IMR-90 (cell line): Measurements from ENCODE around the gene USP5. TPM values are rescaled to one million over a fixed set of nuclear protein-coding genes. Genes with fewer than 3 reads are reported as not detected.

Experiments used
- ATAC-seq: fragments of 200-7000 bp; cut with Tn5 transposase; 2 replicates; pipeline ENCODE4 v1.9.1; 2020; ENCODE audit warnings: low read depth, mild to moderate bottlenecking, moderate library complexity
- BruUV-seq: library from RNA; stranded (reverse); fragments of 400-500 nt; replicated peaks from 2 replicates; lab custom pipeline; 2021; lab: Mats Ljungman, UMichigan
- CTCF ChIA-PET: fragments of 300-600 bp; formaldehyde crosslinking; extraction: SDS; loops from one replicate; lab custom pipeline; 2021; ENCODE audit warnings: antibody characterized with exemption; lab: Yijun Ruan, JAX
- POLR2A ChIA-PET: fragments of 300-600 bp; sonication (Branson Sonifier 250); formaldehyde crosslinking; loops from one replicate; lab custom pipeline; 2022; ENCODE audit warnings: antibody characterized with exemption; ENCODE audit not compliant: unreplicated experiment; lab: Charles Lee
- DNase-seq: peaks from one replicate; pipeline ENCODE4 v3.0.0; 2013
- H2AFZ ChIP-seq: replicated peaks from 2 replicates; pipeline ENCODE3; 2013; ENCODE audit warnings: low read length, mild to moderate bottlenecking; ENCODE audit not compliant: poor library complexity
- H2AK5ac ChIP-seq: 2 replicates; pipeline ENCODE4 v1.6.1; 2013; ENCODE audit warnings: low read depth, low read length, inconsistent platforms
- H2AK9ac ChIP-seq: replicated peaks from 2 replicates; pipeline ENCODE3; 2013; ENCODE audit warnings: mild to moderate bottlenecking, low read depth, low read length, moderate library complexity; ENCODE audit not compliant: poor library complexity
- H2BK120ac ChIP-seq: 2 replicates; pipeline ENCODE4 v1.6.1; 2013; ENCODE audit warnings: low read depth, low read length, inconsistent platforms
- H2BK15ac ChIP-seq: 3 replicates; pipeline ENCODE4 v1.6.1; 2013; ENCODE audit warnings: low read depth, low read length, inconsistent platforms
- H2BK20ac ChIP-seq: 2 replicates; pipeline ENCODE4 v1.6.1; 2013; ENCODE audit warnings: low read depth, mild to moderate bottlenecking, inconsistent platforms, low read length, moderate library complexity
- H2BK5ac ChIP-seq: 2 replicates; pipeline ENCODE4 v1.6.1; 2013; ENCODE audit warnings: mild to moderate bottlenecking, low read depth, low read length, inconsistent platforms; ENCODE audit not compliant: poor library complexity, severe bottlenecking
- H3K14ac ChIP-seq: replicated peaks from 2 replicates; pipeline ENCODE4 v1.6.1; 2013; ENCODE audit warnings: low read depth, low read length, inconsistent platforms
- H3K18ac ChIP-seq: 2 replicates; pipeline ENCODE4 v1.6.1; 2013; ENCODE audit warnings: low read depth, low read length, control low read depth
- H3K23ac ChIP-seq: 2 replicates; pipeline ENCODE4 v1.6.1; 2013; ENCODE audit warnings: low read depth, low read length, inconsistent platforms
- H3K27ac ChIP-seq: 2 replicates; pipeline ENCODE4 v1.5.1; 2013; ENCODE audit warnings: mild to moderate bottlenecking, control low read depth, low read length; ENCODE audit not compliant: insufficient read depth
- H3K27me3 ChIP-seq: 2 replicates; pipeline ENCODE4 v1.6.1; 2013; ENCODE audit warnings: low read length; ENCODE audit not compliant: control insufficient read depth, insufficient read depth
- H3K36me3 ChIP-seq: 2 replicates; pipeline ENCODE4 v1.6.1; 2013; ENCODE audit warnings: low read length, mixed read lengths; ENCODE audit not compliant: control insufficient read depth, insufficient read depth
- H3K4ac ChIP-seq: 2 replicates; pipeline ENCODE4 v1.6.1; 2013; ENCODE audit warnings: low read depth, low read length, inconsistent platforms
- H3K4me1 ChIP-seq: 2 replicates; pipeline ENCODE4 v1.6.1; 2013; ENCODE audit warnings: low read length, mixed read lengths; ENCODE audit not compliant: control insufficient read depth, insufficient read depth
- H3K4me2 ChIP-seq: 2 replicates; pipeline ENCODE4 v1.6.1; 2013; ENCODE audit warnings: low read depth, mild to moderate bottlenecking, control low read depth, low read length, moderate library complexity
- H3K4me3 ChIP-seq: 2 replicates; pipeline ENCODE4 v1.5.1; 2013; ENCODE audit warnings: low read depth, mild to moderate bottlenecking, control low read depth, low read length, moderate library complexity; ENCODE audit not compliant: insufficient read depth
- H3K56ac ChIP-seq: 2 replicates; pipeline ENCODE4 v1.6.1; 2013; ENCODE audit warnings: low read length, inconsistent platforms; ENCODE audit not compliant: insufficient read depth; ENCODE audit errors: extremely low read depth
- H3K79me1 ChIP-seq, 2 experiments: 2 replicates each; pipeline ENCODE4 v1.6.1; 2013; ENCODE audit warnings: low read length in 2 of 2, inconsistent platforms in 1 of 2, low read depth in 1 of 2
- H3K9ac ChIP-seq: 2 replicates; pipeline ENCODE4 v1.6.1; 2013; ENCODE audit warnings: low read depth, low read length, control low read depth
- H3K9me1 ChIP-seq: 2 replicates; pipeline ENCODE4 v1.6.1; 2013; ENCODE audit warnings: low read length, inconsistent platforms; ENCODE audit not compliant: insufficient read depth
- H3K9me3 ChIP-seq: 2 replicates; pipeline ENCODE4 v1.6.1; 2013; ENCODE audit warnings: low read length; ENCODE audit not compliant: control insufficient read depth, insufficient read depth
- H4K20me1 ChIP-seq: 2 replicates; pipeline ENCODE4 v1.6.1; 2013; ENCODE audit warnings: low read length, inconsistent platforms; ENCODE audit not compliant: insufficient read depth
- H4K5ac ChIP-seq: 2 replicates; pipeline ENCODE4 v1.6.1; 2013; ENCODE audit warnings: mild to moderate bottlenecking, low read depth, low read length, control low read depth
- H4K8ac ChIP-seq, 2 experiments: 2 replicates each; pipeline ENCODE4 v1.6.1; 2013; ENCODE audit warnings: low read depth in 2 of 2, low read length in 2 of 2, control low read depth in 1 of 2, inconsistent platforms in 1 of 2
- H4K91ac ChIP-seq: 2 replicates; pipeline ENCODE4 v1.6.1; 2013; ENCODE audit warnings: low read depth, low read length, inconsistent platforms; ENCODE audit not compliant: insufficient read depth
- BHLHE40 ChIP-seq: fragments of 150-350 bp; IDR thresholded peaks from 2 replicates; pipeline ENCODE4 v1.6.1; 2016; ENCODE audit warnings: mild to moderate bottlenecking, low read depth, low read length
- CEBPB ChIP-seq: IDR thresholded peaks from 2 replicates; pipeline ENCODE4 v1.6.1; 2012; ENCODE audit warnings: low read depth, low read length, improper control_type of control experiment
- CHD1 ChIP-seq: IDR thresholded peaks from 2 replicates; pipeline ENCODE4 v1.6.1; 2012; ENCODE audit warnings: low read depth, low read length, improper control_type of control experiment
- FOS ChIP-seq: fragments of 150-350 bp; IDR thresholded peaks from 2 replicates; pipeline ENCODE4 v1.6.1; 2016; ENCODE audit warnings: low read depth, low read length
- MAZ ChIP-seq: IDR thresholded peaks from 2 replicates; pipeline ENCODE4 v1.6.1; 2012; ENCODE audit warnings: low read depth, mild to moderate bottlenecking, low read length, improper control_type of control experiment, moderate library complexity, borderline replicate concordance
- MXI1 ChIP-seq: IDR thresholded peaks from 2 replicates; pipeline ENCODE4 v1.6.1; 2012; ENCODE audit warnings: low read depth, mild to moderate bottlenecking, low read length, moderate library complexity, borderline replicate concordance
- NFE2L2 ChIP-seq: fragments of 150-350 bp; IDR thresholded peaks from 2 replicates; pipeline ENCODE4 v1.6.1; 2016; ENCODE audit warnings: low read depth, mild to moderate bottlenecking, low read length
- POLR2A ChIP-seq: IDR thresholded peaks from 2 replicates; pipeline ENCODE4 v1.6.1; 2012; ENCODE audit warnings: mild to moderate bottlenecking, low read depth, low read length
- RAD21 ChIP-seq: IDR thresholded peaks from 2 replicates; pipeline ENCODE4 v1.6.1; 2012; ENCODE audit warnings: low read length, improper control_type of control experiment
- RCOR1 ChIP-seq: IDR thresholded peaks from 2 replicates; pipeline ENCODE4 v1.6.1; 2012; ENCODE audit warnings: mild to moderate bottlenecking, low read length, improper control_type of control experiment; ENCODE audit not compliant: insufficient replicate concordance
- RFX5 ChIP-seq: IDR thresholded peaks from 2 replicates; pipeline ENCODE4 v1.8.0; 2012; ENCODE audit warnings: low read depth, mild to moderate bottlenecking, low read length, moderate library complexity
- SMC3 ChIP-seq: fragments of 150-350 bp; IDR thresholded peaks from 2 replicates; pipeline ENCODE4 v1.6.1; 2016; ENCODE audit warnings: low read depth, mild to moderate bottlenecking, antibody characterized with exemption, low read length, moderate library complexity
- WGBS, 2 experiments: methylation state at CpG; one replicate each; pipeline versions ENCODE4 v1.1.5 to v1.1.7; 2013; ENCODE audit warnings: missing lambda C conversion rate in 2 of 2; ENCODE audit not compliant: insufficient read length in 1 of 2; ENCODE audit errors: extremely low coverage in 2 of 2; 5-methylcytosine and 5-hydroxymethylcytosine counted together
- dilution Hi-C: fragments of 300-500 bp; cut with HindIII; formaldehyde crosslinking; loops from one replicate; pipeline ENCODE4 v1.14.3; 2018; ENCODE audit warnings: low sequenced_read_pairs; ENCODE audit not compliant: unreplicated experiment
- in situ Hi-C: fragments of 300-500 bp; cut with MboI; formaldehyde crosslinking; loops from 3 replicates; pipeline ENCODE4 v1.14.3; 2019; ENCODE audit warnings: low sequenced_read_pairs, inconsistent platforms, mixed read lengths
- intact Hi-C: fragments of 100-400 bp; cut with micrococcal nuclease; formaldehyde crosslinking; loops from 2 replicates; pipeline ENCODE4 v1.10.0; 2022
- polyA plus RNA-seq, 3 experiments: library from polyadenylated mRNA; depleted of rRNA; stranded (reverse); fragments of >200 nt; gene quantifications; 2 replicates each; pipeline ENCODE4 v1.2.3, GENCODE V29; 2012; ENCODE audit warnings: low replicate concordance in 1 of 3
- total RNA-seq: library from RNA; depleted of rRNA; stranded (reverse); fragments of >200 nt; gene quantifications from 2 replicates; pipeline ENCODE4 v1.2.3, GENCODE V29; 2012
- TF ChIP-seq, protein P1 (sequence below): conservative IDR thresholded peaks from 2 replicates; pipeline ENCODE4 v1.5.1; 2012; ENCODE audit warnings: mild to moderate bottlenecking, low read depth, low read length, improper control_type of control experiment

Gene USP5
- total and polyA plus RNA-seq, 2 of the 4 experiments (the other 2 are of a cell fraction), result 69.7 to 125 TPM

DNA sequence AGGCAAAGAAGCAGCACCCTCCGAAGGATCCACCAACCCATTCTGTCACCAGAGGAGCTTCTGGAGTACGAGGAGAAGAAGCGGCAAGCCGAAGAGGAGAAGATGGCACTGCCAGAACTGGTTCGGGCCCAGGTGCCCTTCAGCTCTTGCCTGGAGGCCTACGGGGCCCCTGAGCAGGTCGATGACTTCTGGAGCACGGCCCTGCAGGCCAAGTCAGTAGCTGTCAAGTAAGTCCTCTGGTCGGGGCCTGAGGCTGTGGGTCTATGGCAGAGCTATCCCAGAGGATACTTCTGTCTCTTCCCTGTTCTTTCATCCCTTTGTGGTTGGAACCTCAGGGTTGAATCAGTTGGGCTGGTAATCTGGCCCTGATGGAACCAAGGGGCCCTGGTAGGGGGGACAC lies 9.4 kb downstream of the USP5 start:
- H4K5ac ChIP-seq, result no peak overlapping the region
- no peak for TF ChIP-seq FOS
- no peak for TF ChIP-seq POLR2A
- TF ChIP-seq CEBPB, result no peak
- no peak for TF ChIP-seq NFE2L2
- no peak for TF ChIP-seq MXI1
- TF ChIP-seq SMC3, result no peak
- TF ChIP-seq, protein P1, sequence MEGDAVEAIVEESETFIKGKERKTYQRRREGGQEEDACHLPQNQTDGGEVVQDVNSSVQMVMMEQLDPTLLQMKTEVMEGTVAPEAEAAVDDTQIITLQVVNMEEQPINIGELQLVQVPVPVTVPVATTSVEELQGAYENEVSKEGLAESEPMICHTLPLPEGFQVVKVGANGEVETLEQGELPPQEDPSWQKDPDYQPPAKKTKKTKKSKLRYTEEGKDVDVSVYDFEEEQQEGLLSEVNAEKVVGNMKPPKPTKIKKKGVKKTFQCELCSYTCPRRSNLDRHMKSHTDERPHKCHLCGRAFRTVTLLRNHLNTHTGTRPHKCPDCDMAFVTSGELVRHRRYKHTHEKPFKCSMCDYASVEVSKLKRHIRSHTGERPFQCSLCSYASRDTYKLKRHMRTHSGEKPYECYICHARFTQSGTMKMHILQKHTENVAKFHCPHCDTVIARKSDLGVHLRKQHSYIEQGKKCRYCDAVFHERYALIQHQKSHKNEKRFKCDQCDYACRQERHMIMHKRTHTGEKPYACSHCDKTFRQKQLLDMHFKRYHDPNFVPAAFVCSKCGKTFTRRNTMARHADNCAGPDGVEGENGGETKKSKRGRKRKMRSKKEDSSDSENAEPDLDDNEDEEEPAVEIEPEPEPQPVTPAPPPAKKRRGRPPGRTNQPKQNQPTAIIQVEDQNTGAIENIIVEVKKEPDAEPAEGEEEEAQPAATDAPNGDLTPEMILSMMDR, result no peak
- no peak for TF ChIP-seq BHLHE40
- no peak for TF ChIP-seq RFX5
- no peak for TF ChIP-seq MAZ
- no peak for TF ChIP-seq RAD21
- TF ChIP-seq CHD1, result no peak
- no peak for TF ChIP-seq RCOR1
- H2BK15ac ChIP-seq, result no peak overlapping the region
- intact Hi-C loops, result no loop called here
- H3K9me3 ChIP-seq, result no peaks in the 10 kb centered on the region
- no peak overlapping the region for H2AFZ ChIP-seq
- no peak overlapping the region for H3K14ac ChIP-seq
- no peak overlapping the region for H2AK9ac ChIP-seq
- no peak overlapping the region for H3K4me3 ChIP-seq
- CTCF ChIA-PET, result interaction anchor here (0.5 kb wide), 1 partner anchor 30 kb away, joined by 3 read pairs; no protein-coding TSS in a partner anchor
- no peak overlapping the region for H3K9ac ChIP-seq
- H2AK5ac ChIP-seq, result no peak overlapping the region
- no TSS peak for BruUV-seq
- POLR2A ChIA-PET, result interaction anchor here (0.6 kb wide), 1 partner anchor 472 kb away, joined by 6 read pairs; no protein-coding TSS in a partner anchor
- no peak overlapping the region for H4K91ac ChIP-seq
- H3K4me2 ChIP-seq, result no peak overlapping the region
- peaks cover 77% of the 10 kb centered on the region for H3K36me3 ChIP-seq
- no peak overlapping the region for H3K18ac ChIP-seq
- no peak overlapping the region for H3K23ac ChIP-seq
- dilution Hi-C loops, result no loop called here
- no peaks in the 10 kb centered on the region for H3K27me3 ChIP-seq
- no peak for ATAC-seq
- no peaks in the 10 kb centered on the region for H3K4me1 ChIP-seq
- H4K8ac ChIP-seq, result no peak overlapping the region
- H4K20me1 ChIP-seq, result no peaks in the 10 kb centered on the region
- no peak overlapping the region for H3K27ac ChIP-seq
- H3K9me1 ChIP-seq, result 0 out of 2 replicates have a peak, but pooled peaks cover 3% of the 10 kb centered on the region
- no peak for DNase-seq
- no peak overlapping the region for H3K4ac ChIP-seq
- H2BK120ac ChIP-seq, result no peak overlapping the region
- H2BK5ac ChIP-seq, result no peak overlapping the region
- no peak overlapping the region for H3K56ac ChIP-seq
- H2BK20ac ChIP-seq, result no peak overlapping the region
- 98% methylated on average over 6 of the region's 9 CpGs; no CpG with 5 or more reads in 1 of the 2 experiments for WGBS, 2 experiments
- in situ Hi-C loops, result no loop called here
- peaks cover 0 to 14% of the 10 kb centered on the region in 2 experiments; a peak in 3 of 4 replicates for H3K79me1 ChIP-seq
